ENCODE results near the gene SEPTIN10.
A peak's percentile ranks its signal among the peaks of the same experiment; 100 is the strongest.

The SEPTIN10 gene

DNA sequence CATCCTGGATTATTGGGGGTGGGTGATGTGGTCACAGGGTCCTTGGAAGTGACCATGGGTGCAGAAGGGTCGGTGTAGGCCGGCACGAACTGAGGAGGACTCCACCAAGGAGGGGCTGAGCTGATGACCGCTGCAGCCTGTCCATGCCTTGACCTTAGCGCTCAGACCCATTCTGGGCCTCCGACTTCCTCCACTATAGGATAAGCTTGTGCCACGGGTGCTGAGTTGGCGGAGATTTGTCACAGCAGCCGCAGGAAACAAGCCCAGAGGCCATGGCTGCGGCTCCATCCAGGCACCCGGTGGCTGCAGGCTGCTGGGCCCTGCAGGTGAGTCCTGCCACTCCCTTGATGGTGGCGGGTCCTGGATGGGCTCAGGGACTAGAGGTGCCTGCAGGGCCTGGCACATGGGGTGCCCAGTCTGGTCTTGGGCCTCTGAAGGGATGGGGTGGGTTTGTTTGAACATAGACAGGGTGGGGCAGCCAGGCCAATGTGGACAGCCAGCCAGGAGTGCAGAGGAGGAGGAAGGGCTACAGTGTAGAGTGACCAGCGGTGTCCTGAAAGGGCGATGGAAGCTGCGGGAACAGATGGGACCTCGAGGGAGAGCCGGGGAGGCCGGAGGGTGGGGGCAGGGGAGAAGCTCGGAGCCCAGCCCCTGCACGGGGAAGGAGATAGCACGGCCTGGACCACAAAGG, 84.8 kb downstream of the SEPTIN10 start:
- H2AFZ ChIP-seq (ENCODE audit: low read length) = no peak overlapping the region

DNA sequence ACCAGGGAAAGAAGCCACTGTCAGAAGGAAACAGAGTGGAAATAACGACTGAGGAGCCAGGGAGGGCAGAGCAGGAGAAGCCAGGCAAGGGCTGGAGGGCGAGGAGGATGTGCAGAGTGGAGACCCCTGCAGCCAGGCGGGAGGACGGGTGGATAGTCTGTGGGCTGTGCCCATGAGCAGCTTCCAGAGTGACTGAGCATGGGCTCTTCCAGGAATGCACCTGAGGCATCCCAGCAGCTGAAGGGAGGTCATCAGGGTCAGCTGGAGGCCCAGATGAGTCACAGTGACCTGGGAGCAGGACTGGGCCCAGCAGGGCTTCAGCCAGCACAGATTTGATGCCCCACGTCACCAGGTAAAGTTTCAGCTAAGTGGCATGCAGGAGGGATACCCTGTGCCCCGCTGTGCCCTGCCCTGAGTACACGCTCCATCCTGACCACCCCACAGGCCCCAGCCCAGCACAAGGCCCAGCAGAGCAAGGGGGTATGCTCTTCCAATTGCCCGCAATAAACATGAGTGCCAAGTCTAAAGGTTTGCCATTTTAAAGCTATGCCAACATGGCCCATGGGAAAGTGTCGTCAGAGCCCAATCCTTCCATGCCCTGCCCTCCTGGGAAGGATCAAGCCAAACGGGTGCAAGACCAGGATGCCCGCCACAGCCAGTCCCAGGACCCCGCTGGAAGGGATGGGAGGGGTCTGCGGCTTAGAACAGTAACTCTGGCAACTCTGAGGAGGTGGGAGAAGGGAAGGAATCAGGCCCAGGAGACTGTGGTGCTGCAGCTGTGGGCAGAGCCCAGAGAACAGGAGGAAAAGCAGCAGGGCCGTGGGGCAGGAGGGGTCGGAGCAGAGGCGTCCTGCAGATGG, 85.7 kb downstream of the SEPTIN10 start:
- H4K91ac ChIP-seq (ENCODE audit: low read depth, low read length, poor library complexity) = no peak overlapping the region
- no peak overlapping the region for H3K4me3 ChIP-seq (ENCODE audit: low read length in 2 of 2)
- no peaks in the 10 kb centered on the region for H3K9me3 ChIP-seq (replicated peaks in 1 of 2; ENCODE audit: control insufficient read depth in 2 of 2, insufficient read depth in 1 of 2, low read depth in 1 of 2, low read length in 2 of 2)
- no peak overlapping the region for H3K9ac ChIP-seq (ENCODE audit: low read depth, low read length, poor library complexity)
- peaks cover 4% of the 10 kb centered on the region for H3K79me1 ChIP-seq (ENCODE audit: low read depth, low read length)
- no peak overlapping the region for H2AFZ ChIP-seq (ENCODE audit: low read length)
- H3K27me3 ChIP-seq (ENCODE audit: control insufficient read depth in 3 of 3, insufficient read depth in 3 of 3, low read depth in 1 of 3, low read length in 3 of 3) = peaks cover 0 to 2% (median 0%) of the 10 kb centered on the region in 3 experiments
- WGBS, 2 donors (ENCODE audit: extremely low coverage in 2 of 2, insufficient read length in 2 of 2, insufficient replicate concordance in 1 of 2) = no CpG with 5 or more reads among the region's 16 CpGs
- H3K36me3 ChIP-seq (replicated peaks in 1 of 2; ENCODE audit: control insufficient read depth in 2 of 2, insufficient read depth in 2 of 2, low read length in 2 of 2) = no peaks in the 10 kb centered on the region
- peak overlapping the region; percentile 19 for H3K18ac ChIP-seq (ENCODE audit: low read length)
- no peak overlapping the region for H2BK5ac ChIP-seq (ENCODE audit: low read length)
- H3K23ac ChIP-seq (ENCODE audit: low read depth, low read length, poor library complexity) = no peak overlapping the region
- H2BK15ac ChIP-seq (ENCODE audit: low read length) = no peak overlapping the region
- no peak overlapping the region for H2BK12ac ChIP-seq (ENCODE audit: low read length)
- no peak overlapping the region for H3K14ac ChIP-seq (ENCODE audit: low read length)
- no peak overlapping the region for H3K4me2 ChIP-seq (ENCODE audit: insufficient read depth, low read length, poor library complexity, severe bottlenecking)
- H2AK5ac ChIP-seq (ENCODE audit: low read depth, low read length) = peak overlapping the region; percentile 51
- DNase-seq (ENCODE audit: low spot score) = no peak
- peak overlapping the region; percentile 74 for H4K8ac ChIP-seq (ENCODE audit: low read depth, low read length)
- no peak overlapping the region for H2BK120ac ChIP-seq (ENCODE audit: low read depth, low read length)
- peaks cover 0 to 5% of the 10 kb centered on the region in 2 donors for H3K4me1 ChIP-seq (ENCODE audit: control insufficient read depth in 2 of 2, insufficient read depth in 1 of 2, low read depth in 1 of 2, low read length in 2 of 2)
- H3K4ac ChIP-seq (ENCODE audit: low read length) = no peak overlapping the region
- no peak overlapping the region for H3K27ac ChIP-seq (replicated peaks; ENCODE audit: low read length)

More for the DNA sequence above, 84.8 kb downstream of the SEPTIN10 start:
- no peaks in the 10 kb centered on the region for H3K9me3 ChIP-seq (replicated peaks in 1 of 2; ENCODE audit: control insufficient read depth in 2 of 2, insufficient read depth in 1 of 2, low read depth in 1 of 2, low read length in 2 of 2)
- no peak overlapping the region for H3K4ac ChIP-seq (ENCODE audit: low read length)
- H2BK12ac ChIP-seq (ENCODE audit: low read length) = no peak overlapping the region
- no peak for DNase-seq (ENCODE audit: low spot score)
- whole genome bisulfite sequencing, 2 donors (ENCODE audit: extremely low coverage in 2 of 2, insufficient read length in 2 of 2, insufficient replicate concordance in 1 of 2) = no CpG with 5 or more reads among the region's 21 CpGs
- peak overlapping the region; percentile 32 for H3K14ac ChIP-seq (ENCODE audit: low read length)
- H3K79me1 ChIP-seq (ENCODE audit: low read depth, low read length) = peaks cover 2% of the 10 kb centered on the region
- H3K4me3 ChIP-seq (ENCODE audit: low read length in 2 of 2) = no peak overlapping the region
- H3K27me3 ChIP-seq (ENCODE audit: control insufficient read depth in 3 of 3, insufficient read depth in 3 of 3, low read depth in 1 of 3, low read length in 3 of 3) = peaks cover 0 to 2% (median 0%) of the 10 kb centered on the region in 3 experiments
- no peak overlapping the region for H3K4me2 ChIP-seq (ENCODE audit: insufficient read depth, low read length, poor library complexity, severe bottlenecking)
- no peak overlapping the region for H2BK15ac ChIP-seq (ENCODE audit: low read length)
- no peak overlapping the region for H4K8ac ChIP-seq (ENCODE audit: low read depth, low read length)
- H2BK120ac ChIP-seq (ENCODE audit: low read depth, low read length) = no peak overlapping the region
- H3K36me3 ChIP-seq (replicated peaks in 1 of 2; ENCODE audit: control insufficient read depth in 2 of 2, insufficient read depth in 2 of 2, low read length in 2 of 2) = no peaks in the 10 kb centered on the region
- H4K91ac ChIP-seq (ENCODE audit: low read depth, low read length, poor library complexity) = no peak overlapping the region
- H2AK5ac ChIP-seq (ENCODE audit: low read depth, low read length) = peak overlapping the region; percentile 64
- H3K9ac ChIP-seq (ENCODE audit: low read depth, low read length, poor library complexity) = no peak overlapping the region
- no peak overlapping the region for H3K27ac ChIP-seq (replicated peaks; ENCODE audit: low read length)
- peak overlapping the region; percentile 40 for H3K18ac ChIP-seq (ENCODE audit: low read length)
- H3K4me1 ChIP-seq (ENCODE audit: control insufficient read depth in 2 of 2, insufficient read depth in 1 of 2, low read depth in 1 of 2, low read length in 2 of 2) = peaks cover 0 to 5% of the 10 kb centered on the region in 2 donors
- H2BK5ac ChIP-seq (ENCODE audit: low read length) = peak overlapping the region; percentile 32
- H3K23ac ChIP-seq (ENCODE audit: low read depth, low read length, poor library complexity) = no peak overlapping the region

DNA sequence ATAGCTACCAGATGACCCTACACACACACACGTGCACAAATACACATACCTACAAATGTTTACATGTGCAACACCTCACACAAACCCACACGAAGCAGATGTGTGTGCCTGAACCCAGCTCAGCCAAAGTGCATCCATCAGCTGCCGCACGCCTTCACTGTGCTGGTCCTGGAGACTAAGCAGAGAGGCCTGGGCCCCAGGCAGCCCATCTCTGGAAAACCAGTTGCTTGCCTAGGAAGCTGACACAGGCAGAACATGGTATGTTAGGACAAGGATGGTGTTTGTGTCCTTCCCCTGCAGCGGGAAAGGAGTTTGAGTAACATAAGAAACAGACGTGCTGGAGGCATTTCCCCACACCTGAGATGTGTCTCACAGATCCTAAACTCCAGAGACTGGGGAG, 86.7 kb downstream of the SEPTIN10 start:
- no peak overlapping the region for H4K91ac ChIP-seq (ENCODE audit: low read depth, low read length, poor library complexity)
- H3K36me3 ChIP-seq (replicated peaks in 1 of 2; ENCODE audit: control insufficient read depth in 2 of 2, insufficient read depth in 2 of 2, low read length in 2 of 2) = no peaks in the 10 kb centered on the region
- H3K4me3 ChIP-seq (ENCODE audit: low read length in 2 of 2) = no peak overlapping the region
- no peak overlapping the region for H3K27ac ChIP-seq (replicated peaks; ENCODE audit: low read length)
- no CpG with 5 or more reads among the region's 6 CpGs for WGBS, 2 donors (ENCODE audit: extremely low coverage in 2 of 2, insufficient read length in 2 of 2, insufficient replicate concordance in 1 of 2)
- H3K18ac ChIP-seq (ENCODE audit: low read length) = no peak overlapping the region
- H3K9ac ChIP-seq (ENCODE audit: low read depth, low read length, poor library complexity) = no peak overlapping the region
- no peak overlapping the region for H3K4me2 ChIP-seq (ENCODE audit: insufficient read depth, low read length, poor library complexity, severe bottlenecking)
- H3K23ac ChIP-seq (ENCODE audit: low read depth, low read length, poor library complexity) = no peak overlapping the region
- H2BK5ac ChIP-seq (ENCODE audit: low read length) = no peak overlapping the region
- H3K27me3 ChIP-seq (ENCODE audit: control insufficient read depth in 3 of 3, insufficient read depth in 3 of 3, low read depth in 1 of 3, low read length in 3 of 3) = peaks cover 0 to 2% (median 0%) of the 10 kb centered on the region in 3 experiments
- no peaks in the 10 kb centered on the region for H3K9me3 ChIP-seq (replicated peaks in 1 of 2; ENCODE audit: control insufficient read depth in 2 of 2, insufficient read depth in 1 of 2, low read depth in 1 of 2, low read length in 2 of 2)
- DNase-seq (ENCODE audit: low spot score) = no peak
- H2BK12ac ChIP-seq (ENCODE audit: low read length) = no peak overlapping the region
- peaks cover 4% of the 10 kb centered on the region for H3K79me1 ChIP-seq (ENCODE audit: low read depth, low read length)
- H2BK15ac ChIP-seq (ENCODE audit: low read length) = no peak overlapping the region
- no peak overlapping the region for H3K14ac ChIP-seq (ENCODE audit: low read length)
- H4K8ac ChIP-seq (ENCODE audit: low read depth, low read length) = no peak overlapping the region
- H3K4ac ChIP-seq (ENCODE audit: low read length) = no peak overlapping the region
- H3K4me1 ChIP-seq (ENCODE audit: control insufficient read depth in 2 of 2, insufficient read depth in 1 of 2, low read depth in 1 of 2, low read length in 2 of 2) = peaks cover 0 to 4% of the 10 kb centered on the region in 2 donors
- no peak overlapping the region for H2AK5ac ChIP-seq (ENCODE audit: low read depth, low read length)
- no peak overlapping the region for H2AFZ ChIP-seq (ENCODE audit: low read length)
- no peak overlapping the region for H2BK120ac ChIP-seq (ENCODE audit: low read depth, low read length)

DNA sequence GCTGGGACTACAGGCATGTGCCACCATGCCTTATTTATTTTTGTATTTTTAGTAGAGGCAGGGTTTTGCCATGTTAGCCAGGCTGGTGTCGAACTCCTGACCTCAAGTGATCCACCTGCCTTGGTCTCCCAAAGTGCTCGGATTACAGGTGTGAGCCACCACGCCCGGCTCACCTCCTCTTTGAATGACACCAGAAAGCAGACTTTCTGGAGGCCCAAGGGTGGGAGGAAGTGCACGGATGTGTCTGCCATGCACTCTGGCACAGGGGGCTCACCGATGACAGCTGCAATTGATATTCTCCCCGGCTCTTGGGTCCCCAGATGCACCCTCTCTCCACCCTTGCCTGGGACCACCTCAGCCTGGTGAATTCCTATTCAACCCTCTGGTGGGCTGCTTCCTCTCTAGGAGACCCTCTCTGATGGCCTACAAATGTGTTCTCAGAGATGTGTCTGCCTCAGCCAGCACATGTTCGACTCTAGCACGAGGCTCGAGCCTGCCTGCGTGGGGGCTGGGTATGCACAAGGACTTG, 87.3 kb downstream of the SEPTIN10 start:
- WGBS, 2 donors (ENCODE audit: extremely low coverage in 2 of 2, insufficient read length in 2 of 2, insufficient replicate concordance in 1 of 2) = no CpG with 5 or more reads among the region's 11 CpGs
- no peak overlapping the region for H3K23ac ChIP-seq (ENCODE audit: low read depth, low read length, poor library complexity)
- no peaks in the 10 kb centered on the region for H3K36me3 ChIP-seq (replicated peaks in 1 of 2; ENCODE audit: control insufficient read depth in 2 of 2, insufficient read depth in 2 of 2, low read length in 2 of 2)

More for the DNA sequence above, 87.3 kb downstream of the SEPTIN10 start:
- Histone ChIP-seq H3K79me1 (ENCODE audit: low read depth, low read length) (peaks cover 4% of the 10 kb centered on the region), H3K4me1 (ENCODE audit: control insufficient read depth in 2 of 2, insufficient read depth in 1 of 2, low read depth in 1 of 2, low read length in 2 of 2) (peaks cover 0 to 4% of the 10 kb centered on the region in 2 donors), H3K14ac (ENCODE audit: low read length) (no peak overlapping the region), H3K18ac (ENCODE audit: low read length) (no peak overlapping the region), H3K27me3 (ENCODE audit: control insufficient read depth in 3 of 3, insufficient read depth in 3 of 3, low read depth in 1 of 3, low read length in 3 of 3) (peaks cover 0 to 2% (median 0%) of the 10 kb centered on the region in 3 experiments), H3K9me3 (replicated peaks in 1 of 2; ENCODE audit: control insufficient read depth in 2 of 2, insufficient read depth in 1 of 2, low read depth in 1 of 2, low read length in 2 of 2) (no peaks in the 10 kb centered on the region), H3K4me2 (ENCODE audit: insufficient read depth, low read length, poor library complexity, severe bottlenecking) (no peak overlapping the region), H3K9ac (ENCODE audit: low read depth, low read length, poor library complexity) (no peak overlapping the region), H3K27ac (replicated peaks; ENCODE audit: low read length) (no peak overlapping the region), H3K4me3 (ENCODE audit: low read length in 2 of 2) (no peak overlapping the region), H4K8ac (ENCODE audit: low read depth, low read length) (no peak overlapping the region), H2BK15ac (ENCODE audit: low read length) (no peak overlapping the region), H2AFZ (ENCODE audit: low read length) (no peak overlapping the region), H4K91ac (ENCODE audit: low read depth, low read length, poor library complexity) (no peak overlapping the region), H3K4ac (ENCODE audit: low read length) (no peak overlapping the region), H2BK120ac (ENCODE audit: low read depth, low read length) (no peak overlapping the region), H2AK5ac (ENCODE audit: low read depth, low read length) (no peak overlapping the region), H2BK5ac (ENCODE audit: low read length) (no peak overlapping the region), H2BK12ac (ENCODE audit: low read length) (no peak overlapping the region)
- no peak for DNase-seq (ENCODE audit: low spot score)
